H9 (cell line): ENCODE results near the gene QDPR. TPM values are rescaled to one million over a fixed set of nuclear protein-coding genes. Genes with fewer than 3 reads are reported as not detected.

ENCODE experiments used
- DNase-seq: peaks from one replicate; pipeline ENCODE4 v3.0.0-alpha.2; 2017
- H2AFZ ChIP-seq: one replicate; pipeline ENCODE4 v1.6.1; 2013; ENCODE audit warnings: mild to moderate bottlenecking, low read length, control low read depth, moderate library complexity
- H2AK5ac ChIP-seq: 2 replicates; pipeline ENCODE4 v1.6.1; 2013; ENCODE audit warnings: low read length, control low read depth, mixed read lengths; ENCODE audit not compliant: insufficient read length
- H2BK120ac ChIP-seq: one replicate; pipeline ENCODE4 v1.6.1; 2013; ENCODE audit warnings: low read depth, mild to moderate bottlenecking, low read length, control low read depth, inconsistent platforms; ENCODE audit not compliant: poor library complexity, severe bottlenecking
- H2BK12ac ChIP-seq: 2 replicates; pipeline ENCODE4 v1.6.1; 2013; ENCODE audit warnings: low read length, control low read depth, mixed read lengths, low read depth; ENCODE audit not compliant: insufficient read length
- H2BK15ac ChIP-seq: 2 replicates; pipeline ENCODE4 v1.6.1; 2013; ENCODE audit warnings: low read depth, low read length, control low read depth
- H2BK20ac ChIP-seq: one replicate; pipeline ENCODE4 v1.6.1; 2013; ENCODE audit warnings: low read depth, mild to moderate bottlenecking, low read length, control low read depth, inconsistent platforms; ENCODE audit not compliant: poor library complexity, severe bottlenecking
- H2BK5ac ChIP-seq: 2 replicates; pipeline ENCODE4 v1.6.1; 2013; ENCODE audit warnings: low read length, control low read depth, mixed read lengths; ENCODE audit not compliant: insufficient read length
- H3K14ac ChIP-seq: 2 replicates; pipeline ENCODE4 v1.6.1; 2013; ENCODE audit warnings: low read length, control low read depth; ENCODE audit not compliant: insufficient read depth
- H3K18ac ChIP-seq: 2 replicates; pipeline ENCODE4 v1.6.1; 2013; ENCODE audit warnings: low read depth, mild to moderate bottlenecking, mixed read lengths, low read length, control low read depth; ENCODE audit not compliant: insufficient read length
- H3K23ac ChIP-seq: 2 replicates; pipeline ENCODE4 v1.6.1; 2013; ENCODE audit warnings: low read length, control low read depth, mixed read lengths, low read depth; ENCODE audit not compliant: insufficient read length
- H3K23me2 ChIP-seq: 2 replicates; pipeline ENCODE4 v1.6.1; 2013; ENCODE audit warnings: low read depth, mild to moderate bottlenecking, mixed read lengths, low read length, control low read depth; ENCODE audit not compliant: insufficient read length, poor library complexity, severe bottlenecking
- H3K27ac ChIP-seq: 2 replicates; pipeline ENCODE4 v1.5.1; 2013; ENCODE audit warnings: low read length, control low read depth, mixed read lengths, low read depth; ENCODE audit not compliant: insufficient read length
- H3K27me3 ChIP-seq: 2 replicates; pipeline ENCODE4 v1.6.1; 2013; ENCODE audit warnings: low read length, control low read depth, inconsistent platforms; ENCODE audit not compliant: insufficient read depth
- H3K4ac ChIP-seq: 2 replicates; pipeline ENCODE4 v1.6.1; 2013; ENCODE audit warnings: low read depth, mild to moderate bottlenecking, control low read depth, inconsistent platforms, low read length, moderate library complexity
- H3K4me1 ChIP-seq: 2 replicates; pipeline ENCODE4 v1.6.1; 2013; ENCODE audit warnings: low read length, control low read depth, inconsistent platforms; ENCODE audit not compliant: insufficient read depth
- H3K4me2 ChIP-seq: 2 replicates; pipeline ENCODE4 v1.6.1; 2013; ENCODE audit warnings: low read length, control low read depth, mixed read lengths; ENCODE audit not compliant: insufficient read length, insufficient read depth
- H3K56ac ChIP-seq: 2 replicates; pipeline ENCODE4 v1.6.1; 2013; ENCODE audit warnings: low read depth, mild to moderate bottlenecking, mixed read lengths, low read length, control low read depth; ENCODE audit not compliant: insufficient read length
- H3K79me1 ChIP-seq: 2 replicates; pipeline ENCODE4 v1.6.1; 2013; ENCODE audit warnings: low read depth, mild to moderate bottlenecking, moderate library complexity, low read length, control low read depth, inconsistent platforms; ENCODE audit not compliant: insufficient read depth, poor library complexity, severe bottlenecking
- H3K79me2 ChIP-seq: 2 replicates; pipeline ENCODE4 v1.6.1; 2013; ENCODE audit warnings: low read length, control low read depth, inconsistent platforms; ENCODE audit not compliant: insufficient read depth
- H3K9ac ChIP-seq: 2 replicates; pipeline ENCODE4 v1.6.1; 2013; ENCODE audit warnings: low read length, control low read depth, mixed read lengths; ENCODE audit not compliant: insufficient read length; ENCODE audit errors: extremely low read depth
- H3K9me3 ChIP-seq: one replicate; pipeline ENCODE4 v1.6.1; 2013; ENCODE audit warnings: low read depth, low read length, inconsistent platforms; ENCODE audit not compliant: control insufficient read depth
- H3T11ph ChIP-seq: one replicate; pipeline ENCODE4 v1.6.1; 2013; ENCODE audit warnings: mild to moderate bottlenecking, low read length, control low read depth, inconsistent platforms
- H4K20me1 ChIP-seq: one replicate; pipeline ENCODE4 v1.6.1; 2013; ENCODE audit not compliant: control insufficient read depth, insufficient read length, insufficient read depth
- H4K5ac ChIP-seq: 2 replicates; pipeline ENCODE4 v1.6.1; 2013; ENCODE audit warnings: low read depth, mild to moderate bottlenecking, mixed read lengths, low read length, control low read depth; ENCODE audit not compliant: insufficient read length
- H4K8ac ChIP-seq: replicated peaks from 2 replicates; pipeline ENCODE4 v1.6.1; 2013; ENCODE audit warnings: low read length, control low read depth, mixed read lengths, low read depth; ENCODE audit not compliant: insufficient read length
- H4K91ac ChIP-seq: 2 replicates; pipeline ENCODE4 v1.6.1; 2013; ENCODE audit warnings: low read depth, mild to moderate bottlenecking, moderate library complexity, mixed read lengths, low read length, control low read depth; ENCODE audit not compliant: insufficient read length
- H3K27ac Mint-ChIP-seq, 3 experiments: 2 replicates in 2 of 3; 3 replicates in 1 of 3; pipeline ENCODE4 v1.8.0; 2020 to 2021; ENCODE audit warnings: mixed read lengths in 3 of 3, mild to moderate bottlenecking in 1 of 3, moderate library complexity in 1 of 3
- H3K27me3 Mint-ChIP-seq: 2 replicates; pipeline ENCODE4 v1.8.0; 2021; ENCODE audit warnings: low read depth, mild to moderate bottlenecking, moderate library complexity, mixed read lengths
- H3K36me3 Mint-ChIP-seq, 3 experiments: 2 replicates in 2 of 3; 3 replicates in 1 of 3; pipeline ENCODE4 v1.8.0; 2020 to 2021; ENCODE audit warnings: low read depth in 3 of 3, mixed read lengths in 3 of 3; ENCODE audit not compliant: insufficient read depth in 1 of 3
- H3K4me1 Mint-ChIP-seq, 2 experiments: 2 replicates each; pipeline ENCODE4 v1.8.0; 2020; ENCODE audit warnings: mixed read lengths in 2 of 2
- H3K4me3 Mint-ChIP-seq, 2 experiments: 2 replicates in 1 of 2; 3 replicates in 1 of 2; pipeline ENCODE4 v1.8.0; 2020 to 2021; ENCODE audit warnings: mild to moderate bottlenecking in 2 of 2, mixed read lengths in 2 of 2, moderate library complexity in 1 of 2
- H3K9me3 Mint-ChIP-seq, 2 experiments: 2 replicates in 1 of 2; 3 replicates in 1 of 2; pipeline ENCODE4 v1.8.0; 2020; ENCODE audit warnings: mild to moderate bottlenecking in 2 of 2, mixed read lengths in 2 of 2, moderate library complexity in 1 of 2
- WGBS: extraction: QIAGEN DNeasy Blood & Tissue Kit; methylation state at CpG from one replicate; pipeline ENCODE4 v1.1.7; 2013; ENCODE audit warnings: missing lambda C conversion rate, low lambda C conversion rate, mixed read lengths; ENCODE audit not compliant: insufficient read length; ENCODE audit errors: extremely low coverage; 5-methylcytosine and 5-hydroxymethylcytosine counted together
- total RNA-seq: library from RNA; stranded (reverse); gene quantifications from 2 replicates; pipeline ENCODE4 v1.2.1, GENCODE V29; 2021
- TF ChIP-seq, protein P1 (sequence below): fragments of 200-600 bp; sonication (generic); conservative IDR thresholded peaks from 3 replicates; pipeline ENCODE4 v1.8.0; 2021; ENCODE audit warnings: antibody characterized with exemption, mild to moderate bottlenecking

Gene QDPR
- total RNA-seq, 1 experiment from 2014 or later, result 23.5 TPM

DNA sequence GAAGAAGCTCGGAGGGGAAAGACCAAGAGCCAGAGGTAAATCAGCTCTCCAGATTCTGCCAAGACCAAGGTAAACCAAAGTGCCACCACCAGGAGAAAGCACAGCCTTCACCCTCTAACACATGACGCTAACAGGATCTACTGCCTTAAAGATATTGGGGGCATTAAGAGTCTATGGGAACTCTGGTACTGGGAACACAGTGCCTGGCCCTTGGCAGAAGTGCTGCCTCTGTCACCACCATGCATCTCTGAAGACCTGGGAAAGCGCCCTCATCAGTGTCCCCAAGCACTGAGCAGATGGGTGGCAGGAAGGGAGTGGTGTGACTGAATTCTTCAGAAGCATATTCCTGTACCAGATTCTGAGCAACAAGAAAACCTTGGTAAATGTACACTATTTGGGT lies 1.3 kb downstream of the QDPR start:
- no peak overlapping the region for H3K4ac ChIP-seq
- H2BK120ac ChIP-seq, result no peak overlapping the region

More for the DNA sequence above, 1.3 kb downstream of the QDPR start:
- peaks cover 12% of the 10 kb centered on the region for H3K23me2 ChIP-seq
- no peak overlapping the region for H3K27ac ChIP-seq
- TF ChIP-seq, protein P1, sequence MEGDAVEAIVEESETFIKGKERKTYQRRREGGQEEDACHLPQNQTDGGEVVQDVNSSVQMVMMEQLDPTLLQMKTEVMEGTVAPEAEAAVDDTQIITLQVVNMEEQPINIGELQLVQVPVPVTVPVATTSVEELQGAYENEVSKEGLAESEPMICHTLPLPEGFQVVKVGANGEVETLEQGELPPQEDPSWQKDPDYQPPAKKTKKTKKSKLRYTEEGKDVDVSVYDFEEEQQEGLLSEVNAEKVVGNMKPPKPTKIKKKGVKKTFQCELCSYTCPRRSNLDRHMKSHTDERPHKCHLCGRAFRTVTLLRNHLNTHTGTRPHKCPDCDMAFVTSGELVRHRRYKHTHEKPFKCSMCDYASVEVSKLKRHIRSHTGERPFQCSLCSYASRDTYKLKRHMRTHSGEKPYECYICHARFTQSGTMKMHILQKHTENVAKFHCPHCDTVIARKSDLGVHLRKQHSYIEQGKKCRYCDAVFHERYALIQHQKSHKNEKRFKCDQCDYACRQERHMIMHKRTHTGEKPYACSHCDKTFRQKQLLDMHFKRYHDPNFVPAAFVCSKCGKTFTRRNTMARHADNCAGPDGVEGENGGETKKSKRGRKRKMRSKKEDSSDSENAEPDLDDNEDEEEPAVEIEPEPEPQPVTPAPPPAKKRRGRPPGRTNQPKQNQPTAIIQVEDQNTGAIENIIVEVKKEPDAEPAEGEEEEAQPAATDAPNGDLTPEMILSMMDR, result no peak
- no peaks in the 10 kb centered on the region for H3K4me1 ChIP-seq
- H2AFZ ChIP-seq, result no peak overlapping the region
- no peak overlapping the region for H3K23ac ChIP-seq
- H3K79me1 ChIP-seq, result no peaks in the 10 kb centered on the region
- no peak overlapping the region for H3K14ac ChIP-seq
- H2AK5ac ChIP-seq, result no peak overlapping the region
- H3K36me3 Mint-ChIP-seq, result peaks cover 0 to 18% (median 5%) of the 10 kb centered on the region in 3 experiments; a peak in 5 of 7 replicates
- H4K5ac ChIP-seq, result no peak overlapping the region
- no peak overlapping the region for H4K91ac ChIP-seq
- WGBS, result no CpG with 5 or more reads among the region's 3 CpGs
- H3T11ph ChIP-seq, result no peak overlapping the region
- peak overlapping the region; percentile 12 to 88; a peak in 3 of 5 replicates for H3K4me3 Mint-ChIP-seq
- peaks cover 33% of the 10 kb centered on the region in 2 experiments for H3K4me1 Mint-ChIP-seq
- no peaks in the 10 kb centered on the region for H3K9me3 ChIP-seq
- no peak overlapping the region for H2BK15ac ChIP-seq
- H2BK20ac ChIP-seq, result no peak overlapping the region
- no peaks in the 10 kb centered on the region for H4K20me1 ChIP-seq
- H3K18ac ChIP-seq, result no peak overlapping the region
- no peak for DNase-seq
- no peak overlapping the region for H4K8ac ChIP-seq
- H3K27me3 Mint-ChIP-seq, result peaks cover 46% of the 10 kb centered on the region
- no peak overlapping the region for H3K27ac Mint-ChIP-seq
- H3K9ac ChIP-seq, result no peak overlapping the region
- H3K4me2 ChIP-seq, result no peak overlapping the region
- no peaks in the 10 kb centered on the region; a peak in 1 of 5 replicates for H3K9me3 Mint-ChIP-seq
- H2BK12ac ChIP-seq, result no peak overlapping the region
- H3K79me2 ChIP-seq, result no peaks in the 10 kb centered on the region
- H3K27me3 ChIP-seq, result no peaks in the 10 kb centered on the region
- no peak overlapping the region for H2BK5ac ChIP-seq
- H3K56ac ChIP-seq, result no peak overlapping the region
